HG02870 (cell line): ENCODE data around the gene ARF1.
"Not testable (repeated sequence)": the region's sequence is repeated elsewhere in the genome, so short reads cannot be mapped to it uniquely, and the experiment has no call there.

ENCODE experiments used
- ATAC-seq: cut with Tn5 transposase; IDR thresholded peaks from one replicate; pipeline ENCODE4 v1.9.1; 2021; ENCODE audit warnings: mild to moderate bottlenecking, moderate library complexity; ENCODE audit not compliant: unreplicated experiment

ARF1 gene

DNA sequence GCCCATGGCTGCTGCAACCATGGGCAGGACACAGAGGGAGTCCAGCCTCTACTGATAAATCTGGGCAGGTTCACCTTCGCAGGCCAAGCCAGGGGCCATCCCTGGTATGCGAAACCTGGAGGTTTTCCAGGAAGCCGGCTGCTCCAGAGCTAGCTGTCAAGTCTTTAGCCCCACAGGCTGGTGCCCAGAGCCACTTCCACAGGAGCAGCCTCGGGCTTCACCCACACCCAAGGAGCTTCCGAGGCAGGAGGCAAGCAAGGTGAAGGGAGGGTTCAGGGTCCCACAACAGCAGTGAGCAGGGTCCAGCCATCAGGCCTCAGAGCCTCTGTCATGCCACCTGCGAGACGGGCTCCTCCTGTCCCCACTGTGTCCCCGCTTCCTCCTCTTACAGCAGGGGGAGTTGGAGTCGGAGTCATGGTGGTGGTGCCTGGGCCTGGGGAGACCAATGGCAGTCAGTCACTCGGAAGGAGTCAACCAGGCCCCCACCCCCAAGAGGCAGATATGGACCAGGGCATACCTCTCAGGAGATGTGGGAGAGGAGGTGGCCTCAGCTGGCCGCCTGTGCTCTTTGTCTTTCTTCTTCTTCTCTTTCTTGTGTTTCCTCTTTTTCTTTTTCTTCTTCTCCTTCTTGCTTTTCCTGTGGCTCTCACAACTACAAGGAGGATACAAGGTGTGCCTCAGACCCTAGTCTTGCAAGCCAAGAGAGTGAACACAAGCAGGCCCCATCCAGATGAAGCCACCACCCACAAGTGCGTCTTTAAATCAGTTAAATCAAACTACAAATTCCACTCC, 18.5 kb downstream of the ARF1 start:
- ATAC-seq = no peak

DNA sequence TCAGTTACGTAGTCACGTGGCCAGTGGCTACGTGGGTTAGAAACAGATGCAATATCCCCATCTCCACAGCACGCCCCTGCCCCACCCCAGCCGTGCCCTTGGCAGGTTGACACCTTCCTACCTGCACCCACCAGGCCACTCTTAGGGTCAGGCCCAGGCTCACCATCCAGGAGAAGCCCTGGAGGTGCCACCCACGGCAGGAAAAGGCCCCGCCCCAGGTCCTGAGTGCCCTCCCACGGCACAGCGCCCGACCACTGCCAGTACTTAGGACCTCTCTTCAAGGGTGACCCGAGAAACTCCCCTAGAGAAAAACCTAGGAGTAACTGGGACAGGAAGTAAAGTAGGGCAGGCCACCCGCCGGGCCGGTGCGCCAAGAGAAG, 19.1 kb downstream of the ARF1 start:
- ATAC-seq = no peak

DNA sequence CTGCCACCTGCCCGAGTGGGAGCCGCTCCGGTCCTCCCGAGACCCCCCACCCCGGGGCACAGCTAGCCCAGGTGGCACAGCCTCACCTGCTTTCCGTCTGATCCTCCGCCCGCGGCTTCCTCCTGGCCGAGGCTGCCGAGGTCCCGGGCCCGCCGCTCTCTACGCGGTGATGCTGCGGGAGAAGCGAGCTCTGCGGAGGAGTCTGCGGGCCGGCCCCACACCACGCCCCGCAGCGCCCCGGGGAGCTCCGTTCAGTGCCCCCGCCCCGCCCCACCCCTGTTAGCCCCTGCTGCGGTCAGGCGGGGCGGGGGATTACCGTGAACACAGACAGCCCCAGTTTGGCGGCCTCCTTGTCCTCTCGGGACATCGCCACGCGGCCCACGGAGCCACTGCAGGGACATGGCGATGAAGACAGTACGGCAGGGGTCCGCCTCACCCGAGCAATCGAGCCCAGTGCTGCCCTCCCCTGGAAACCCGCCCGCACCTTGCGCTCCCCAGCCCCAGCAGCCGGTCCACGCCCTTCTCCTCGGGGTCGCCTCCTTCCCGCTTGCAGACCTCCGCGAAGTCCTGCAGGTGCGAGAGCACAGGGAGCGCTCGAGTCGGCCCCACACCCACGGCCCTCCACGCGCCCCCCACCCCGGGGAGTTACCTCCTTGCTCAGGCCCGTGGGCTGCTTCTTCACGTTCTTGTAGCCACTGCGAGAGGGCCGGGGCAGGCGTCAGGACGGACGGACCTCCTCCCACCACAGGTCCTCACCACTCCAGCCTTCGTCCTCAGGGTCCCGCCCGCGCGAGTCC, 19.7 kb downstream of the ARF1 start:
- ATAC-seq = no peak

DNA sequence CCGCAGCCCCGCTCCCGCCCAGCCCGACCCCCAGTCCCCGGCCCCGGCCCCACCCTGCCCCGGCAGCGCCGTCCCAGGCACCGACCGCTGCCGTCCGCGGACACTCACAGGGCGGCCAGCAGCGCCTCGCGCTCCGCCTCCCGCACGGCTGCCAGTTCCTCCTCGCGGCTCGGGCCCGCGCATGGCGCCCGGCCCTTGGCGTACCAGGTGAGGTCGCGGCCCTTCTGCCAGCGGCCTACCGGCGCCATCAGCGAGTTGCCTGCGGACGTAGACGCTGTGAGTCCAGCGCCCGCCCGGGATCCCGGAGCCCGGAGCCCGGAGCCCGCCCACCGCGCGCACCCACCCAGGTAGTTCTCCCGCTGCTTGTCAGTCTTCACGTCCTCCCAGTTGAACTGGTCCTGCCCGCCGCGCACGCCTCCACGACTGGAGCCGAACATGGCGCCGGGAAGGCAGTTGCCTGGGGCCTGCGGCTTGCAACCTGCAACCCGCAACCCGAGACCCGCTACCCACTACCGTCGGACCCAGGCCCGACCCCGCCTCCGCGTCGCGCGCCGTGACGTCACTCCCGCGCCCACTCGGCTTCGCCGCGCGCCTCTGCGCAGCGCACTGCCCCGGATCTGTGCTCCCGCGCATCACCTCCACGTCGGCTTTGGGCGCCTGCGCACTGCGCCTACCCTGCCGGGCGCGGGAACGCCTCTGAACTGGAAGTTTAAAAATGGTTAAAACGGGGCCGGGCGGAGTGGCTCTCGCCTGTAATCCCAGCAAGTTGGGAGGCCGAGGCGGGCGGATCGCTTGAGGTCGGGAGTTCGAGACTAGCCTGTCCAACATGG, 20.5 kb downstream of the ARF1 start, which contains the start of gene C1orf35:
Gene C1orf35 (minus strand): TSS at position 535 of the 830 bp plus-strand sequence. CDS start 98 bp downstream, at position 437.
- peak; percentile 65 for ATAC-seq

DNA sequence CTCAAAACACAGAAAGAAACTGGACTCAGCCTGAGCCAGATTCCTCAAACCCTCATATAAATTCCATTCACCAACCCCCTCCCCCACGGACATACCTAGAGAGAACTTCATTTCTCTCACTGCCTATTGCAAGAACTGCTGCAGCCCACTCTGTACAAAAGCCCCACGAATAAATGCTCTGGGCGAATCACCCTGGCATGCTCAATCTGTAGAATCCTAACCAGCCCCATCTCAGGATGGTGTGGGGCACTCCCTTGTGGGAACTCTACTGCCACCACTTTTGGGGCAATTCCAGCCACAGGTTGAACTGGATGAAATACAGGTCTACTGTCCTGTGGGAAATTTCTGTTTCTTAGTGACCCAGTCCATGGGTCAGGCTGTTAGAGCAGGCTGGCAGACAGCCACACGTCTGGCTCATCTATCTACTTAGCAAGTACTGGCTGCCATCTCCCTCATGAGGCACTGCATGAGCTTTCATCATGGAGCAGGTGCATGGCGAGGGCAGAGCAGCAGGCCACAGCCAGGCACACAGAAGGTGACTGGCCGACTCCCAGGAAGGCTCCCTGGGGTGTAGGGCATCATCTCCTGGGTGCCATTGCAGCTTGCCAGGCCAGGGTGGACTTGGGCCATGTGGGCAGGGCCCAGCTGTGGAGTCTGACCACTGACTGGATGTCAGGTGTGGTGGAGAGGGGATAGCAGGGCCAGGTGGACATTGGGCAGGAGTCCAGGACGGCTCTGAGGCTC, 22.2 kb downstream of the ARF1 start:
- no peak for ATAC-seq

DNA sequence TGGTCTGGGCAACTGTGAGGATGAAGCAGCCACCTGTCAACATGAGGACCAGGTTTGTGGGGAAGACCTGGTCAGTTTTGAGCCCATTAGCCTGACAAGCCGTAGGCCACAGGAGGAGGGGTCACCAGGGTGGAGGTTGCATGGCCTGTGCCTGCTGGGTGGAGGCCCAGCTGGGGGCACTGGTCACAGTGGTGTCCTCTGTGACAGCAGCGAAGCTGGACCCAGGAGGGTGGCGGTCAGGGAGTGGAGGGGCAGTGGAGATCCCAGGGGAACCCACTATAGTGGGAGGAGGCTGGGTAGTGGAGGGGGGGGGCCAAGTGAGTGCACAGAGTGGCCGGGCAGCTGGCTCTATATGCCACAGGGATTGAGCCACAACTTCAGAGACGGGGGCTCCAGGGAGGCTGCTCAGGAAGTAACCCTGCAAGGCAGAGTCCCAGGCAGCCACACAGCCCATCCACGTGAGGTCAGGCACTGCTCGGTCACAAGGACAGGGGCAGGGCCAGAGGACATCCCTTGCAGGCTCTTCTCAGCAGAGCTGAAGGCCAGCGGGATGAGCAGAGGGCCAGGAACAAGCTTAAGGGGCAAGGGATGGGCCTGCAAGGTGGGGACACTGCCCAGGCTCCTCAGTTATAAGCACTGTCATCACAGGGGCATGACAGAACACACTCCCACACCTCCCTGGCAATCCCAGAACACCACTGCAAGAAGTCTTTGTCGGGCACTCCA, 22.9 kb downstream of the ARF1 start:
- ATAC-seq = no peak

DNA sequence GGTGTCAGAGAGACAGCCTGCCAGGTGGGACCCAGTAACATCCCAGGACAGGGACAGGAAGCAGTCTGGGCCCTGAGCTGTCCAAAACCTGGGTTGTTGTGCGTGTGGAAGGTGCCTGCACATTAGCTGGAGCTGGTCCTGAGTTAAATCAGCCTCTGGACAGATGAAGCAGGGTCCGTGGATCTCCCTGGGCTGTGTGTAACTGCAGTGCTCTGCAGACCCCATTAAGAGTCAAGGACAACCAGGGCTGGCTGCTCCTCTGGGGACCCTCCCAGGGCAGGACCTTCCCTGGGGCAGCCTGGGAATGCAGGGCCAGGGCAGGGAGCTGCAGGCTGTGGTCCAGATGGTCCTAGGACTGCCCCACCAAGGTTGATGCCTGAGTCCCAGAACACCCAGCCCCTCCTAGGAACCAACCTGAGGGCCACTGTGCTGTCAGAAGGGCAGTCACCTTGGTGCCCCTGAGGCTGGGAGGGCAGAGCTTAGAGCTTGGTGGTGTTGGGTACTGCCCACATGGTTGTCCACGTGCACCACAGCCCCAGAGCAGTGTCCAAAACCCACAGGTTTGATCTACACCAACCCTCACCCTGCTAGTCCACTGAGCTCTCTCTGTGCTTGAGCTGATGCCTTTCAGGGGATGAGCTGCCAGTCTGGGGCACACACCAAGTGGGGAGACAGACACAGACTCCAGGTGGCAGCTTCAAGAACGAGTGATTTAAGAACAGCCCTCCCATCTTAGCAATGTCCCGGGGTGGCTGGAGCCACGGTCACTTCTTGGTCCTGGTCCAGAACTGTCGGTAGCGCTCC, 23.7 kb downstream of the ARF1 start:
- no peak for ATAC-seq

DNA sequence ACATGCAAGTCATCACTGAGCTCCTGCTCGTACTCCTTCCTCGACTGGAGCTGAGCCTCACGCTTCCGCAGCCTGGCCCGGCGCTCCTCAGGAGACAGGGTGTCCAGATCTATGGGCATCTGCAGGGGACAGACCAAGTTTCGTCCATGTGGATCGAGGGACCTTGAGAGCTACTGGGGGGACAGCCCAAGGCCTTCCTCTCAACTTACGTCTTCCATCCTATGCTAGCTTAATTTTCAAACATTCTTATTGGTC, 24.2 kb downstream of the ARF1 start:
- no peak for ATAC-seq

DNA sequence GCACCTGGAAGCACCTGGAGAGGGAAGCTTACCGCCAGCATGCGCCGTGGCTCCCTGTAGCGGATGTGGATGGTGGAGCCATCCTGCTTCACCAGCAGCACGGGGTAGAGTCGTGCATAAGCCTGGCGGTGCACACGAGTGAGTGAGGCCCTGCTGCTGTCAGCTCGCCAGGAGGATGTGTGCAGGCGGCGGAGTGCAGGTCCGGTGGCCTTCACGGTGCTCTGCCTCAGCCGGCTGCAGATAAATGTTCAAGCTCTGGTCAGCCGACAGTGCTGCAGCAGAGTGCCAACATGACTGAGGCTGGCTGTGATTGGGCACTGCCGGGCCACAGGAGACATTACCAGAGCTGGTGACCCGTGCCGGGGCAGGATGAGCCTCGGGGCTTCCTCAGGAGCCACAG, 25.1 kb downstream of the ARF1 start:
- no peak for ATAC-seq

DNA sequence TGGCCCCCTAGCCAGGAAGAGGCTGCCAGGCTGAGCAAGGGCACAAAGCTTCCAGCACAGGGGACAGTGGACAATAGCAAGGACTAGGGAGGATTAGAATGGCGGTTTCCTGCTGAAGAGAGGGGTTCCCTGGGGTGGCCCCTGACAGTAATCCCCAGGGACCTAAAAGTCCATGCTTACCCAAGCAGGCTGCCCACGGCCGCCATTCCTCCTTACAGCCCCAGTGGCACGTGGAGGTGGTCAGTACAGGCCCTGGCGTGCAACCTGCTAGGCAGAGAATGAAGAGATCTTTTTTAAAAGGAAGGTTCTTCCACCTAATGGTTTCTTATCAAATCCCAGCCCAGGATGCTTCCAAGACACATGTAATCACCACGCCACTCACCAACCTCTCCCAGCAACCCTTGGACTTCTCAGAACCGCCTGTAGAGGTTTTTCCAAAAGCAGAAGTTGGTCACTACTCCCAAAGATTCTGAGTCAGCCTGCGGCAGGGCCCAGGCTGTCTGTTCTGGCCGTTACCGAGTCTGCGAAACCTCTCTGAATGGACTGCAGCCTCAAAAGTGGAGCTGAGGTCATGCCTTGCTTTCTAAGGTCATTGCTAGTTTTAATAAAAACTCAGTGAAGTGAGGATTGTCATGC, 25.7 kb downstream of the ARF1 start:
- ATAC-seq = no peak

DNA sequence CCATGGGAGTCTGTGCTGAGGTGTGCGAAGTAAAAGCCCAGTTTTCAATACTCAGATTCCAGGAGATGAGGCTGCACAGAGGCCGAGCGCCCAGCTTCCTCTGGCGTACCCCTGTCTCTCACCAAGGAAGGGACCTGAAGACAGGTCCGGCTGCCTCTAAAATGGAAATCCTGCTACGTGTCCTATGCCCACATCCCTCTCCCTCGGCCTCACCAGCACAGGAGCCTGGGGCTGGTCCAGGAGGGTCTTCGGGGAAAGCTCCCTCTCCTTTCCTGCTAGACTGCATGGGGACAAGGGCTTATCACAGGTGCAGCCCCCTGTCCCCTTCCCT, 26.2 kb downstream of the ARF1 start:
- no peak for ATAC-seq

DNA sequence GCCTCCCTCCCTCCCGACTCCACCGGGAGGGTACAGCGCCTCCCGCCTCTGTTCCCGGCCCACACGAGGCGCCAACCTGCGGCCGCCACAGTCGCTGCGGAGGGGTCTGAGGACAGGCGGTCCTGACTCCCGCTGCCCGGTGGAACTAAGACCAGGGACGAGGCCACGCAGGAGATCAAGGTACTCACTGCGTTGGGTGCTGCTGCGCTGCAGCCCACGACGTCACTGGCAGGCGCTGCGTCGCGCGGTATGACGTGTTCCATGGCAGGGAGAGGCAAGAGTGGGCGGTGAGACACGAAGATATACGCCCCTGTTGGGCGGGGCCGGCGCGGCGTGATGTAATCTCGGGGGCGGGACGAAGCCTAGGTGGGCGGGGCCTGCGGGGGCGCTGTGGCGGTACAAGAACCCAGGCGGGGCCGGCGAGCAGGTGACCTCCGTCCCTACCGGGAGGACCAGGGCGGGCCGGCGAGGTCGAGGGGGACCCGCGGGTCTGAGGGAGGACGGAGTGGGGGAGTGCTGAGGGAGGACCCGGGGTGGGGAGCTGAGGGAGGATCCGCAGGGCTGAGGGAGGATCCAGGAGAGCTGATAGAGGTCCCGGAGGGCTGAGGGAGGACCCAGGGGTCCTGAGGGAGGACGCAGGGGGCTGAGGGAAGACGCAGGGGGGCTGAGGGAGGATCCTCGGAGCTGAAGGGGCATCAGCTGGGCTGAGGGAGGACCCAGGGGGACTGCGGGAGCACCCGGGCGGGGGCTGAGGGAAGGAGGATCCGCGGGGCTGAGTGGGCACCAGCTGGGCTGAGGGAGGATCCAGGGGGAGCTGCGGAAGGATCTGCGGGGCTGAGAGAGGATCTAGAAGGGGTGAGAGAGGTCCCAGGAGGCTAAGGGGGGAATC, 26.8 kb downstream of the ARF1 start, which contains the start of gene MRPL55:
Gene MRPL55 (minus strand): TSS at position 227 of the 889 bp plus-strand sequence. CDS start 1,039 bp downstream, outside the sequence.
- ATAC-seq = peak; percentile 88

DNA sequence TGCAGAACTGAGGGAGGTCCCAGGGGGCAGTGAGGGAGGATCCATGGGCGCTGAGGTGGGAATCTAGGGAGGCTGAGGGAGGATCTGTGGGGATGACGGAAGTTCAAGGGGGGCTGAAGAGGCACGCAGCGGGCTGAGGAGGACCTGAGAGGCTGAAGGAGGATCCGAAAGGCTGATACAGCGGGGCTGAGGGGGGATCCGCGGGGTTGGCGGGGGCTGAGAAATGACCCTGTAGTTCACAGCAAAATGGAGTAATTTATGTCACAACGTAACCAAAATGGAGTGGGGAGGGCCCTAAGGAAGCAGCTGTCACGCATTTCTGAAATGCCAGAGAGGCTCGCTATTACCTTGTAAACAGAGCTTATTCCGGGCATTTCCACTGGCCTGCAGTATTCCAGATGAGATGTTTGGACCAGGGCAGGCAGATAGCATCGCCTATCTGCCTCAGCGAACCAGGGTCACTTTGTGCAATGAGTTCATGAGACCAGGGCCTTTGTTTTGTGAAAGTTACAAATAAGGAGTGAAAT, 27.5 kb downstream of the ARF1 start:
- no peak for ATAC-seq

DNA sequence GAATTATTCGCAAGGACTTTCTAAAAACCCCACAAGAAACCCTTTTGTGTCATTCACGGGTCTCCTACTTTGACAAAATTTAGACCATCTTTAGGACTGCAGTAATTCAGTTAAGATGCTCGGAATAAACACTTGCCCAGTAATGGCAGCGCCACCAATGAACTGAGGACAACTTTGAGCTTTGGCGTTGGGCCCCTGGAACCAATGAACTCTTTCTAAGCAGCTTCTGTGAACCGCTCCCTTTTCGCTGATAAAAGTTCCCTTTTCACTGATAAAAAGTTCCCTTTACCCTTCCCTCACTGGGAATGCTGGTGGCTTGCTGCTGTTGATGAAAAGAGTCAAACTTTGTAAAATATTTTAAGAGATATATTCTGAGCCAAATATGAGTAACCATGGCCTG, 28.0 kb downstream of the ARF1 start:
- no peak for ATAC-seq

DNA sequence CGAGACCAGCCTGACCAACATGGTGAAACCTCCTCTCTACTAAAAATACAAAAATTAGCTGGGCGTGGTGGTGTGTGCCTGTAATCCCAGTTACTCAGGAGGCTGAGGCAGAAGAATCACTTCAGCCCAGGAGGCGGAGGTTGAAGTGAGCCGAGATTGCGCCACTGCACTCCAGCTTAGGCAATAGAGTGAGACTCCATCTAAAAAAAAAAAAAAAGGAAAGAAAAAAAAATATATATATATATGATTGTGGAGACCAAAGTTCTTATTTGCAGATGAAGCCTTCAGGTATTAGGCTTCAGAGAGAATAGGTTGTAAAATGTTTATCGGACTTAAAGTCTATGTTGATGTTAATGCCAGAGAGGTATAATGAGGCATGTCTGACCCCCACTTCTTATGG, 28.8 kb downstream of the ARF1 start:
- not testable (repeated sequence) for ATAC-seq

DNA sequence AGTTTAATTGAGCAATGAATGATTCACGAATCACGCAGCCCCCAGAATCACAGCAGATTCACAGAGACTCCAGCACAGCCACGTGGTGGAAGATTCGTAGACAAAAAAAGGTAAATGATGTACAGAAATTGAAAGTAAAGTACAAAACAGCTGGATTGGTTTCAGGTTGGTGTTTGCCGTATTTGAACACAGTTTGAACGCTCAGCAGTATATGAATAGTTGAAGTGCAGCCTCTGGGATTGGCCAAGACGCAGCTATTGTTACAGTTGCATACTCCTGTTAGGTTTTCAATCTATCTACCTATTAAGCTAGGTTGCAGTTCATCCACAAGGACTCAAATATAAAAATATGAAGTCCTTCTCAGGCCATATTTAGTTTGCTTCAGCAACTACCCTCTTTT, 29.7 kb downstream of the ARF1 start:
- no peak for ATAC-seq

DNA sequence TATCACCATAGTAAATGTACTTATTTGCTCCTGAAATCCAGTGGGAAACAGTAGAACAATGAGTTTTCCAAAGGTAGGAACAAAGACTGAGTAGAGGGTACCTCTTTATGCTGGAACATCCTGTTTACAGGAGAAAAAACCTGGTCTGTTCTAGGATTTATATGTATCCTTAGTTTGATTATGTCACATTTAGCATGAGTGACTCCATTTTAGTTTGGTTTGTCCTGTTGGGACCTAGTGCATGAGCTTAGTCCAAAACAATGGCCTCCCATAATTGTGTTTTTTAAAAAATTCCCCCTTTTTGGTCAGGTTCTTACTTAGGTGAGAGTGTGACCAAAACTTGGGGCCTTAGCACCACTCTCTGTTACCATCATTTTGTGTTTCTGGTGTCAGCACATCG, 30.1 kb downstream of the ARF1 start:
- ATAC-seq = no peak

DNA sequence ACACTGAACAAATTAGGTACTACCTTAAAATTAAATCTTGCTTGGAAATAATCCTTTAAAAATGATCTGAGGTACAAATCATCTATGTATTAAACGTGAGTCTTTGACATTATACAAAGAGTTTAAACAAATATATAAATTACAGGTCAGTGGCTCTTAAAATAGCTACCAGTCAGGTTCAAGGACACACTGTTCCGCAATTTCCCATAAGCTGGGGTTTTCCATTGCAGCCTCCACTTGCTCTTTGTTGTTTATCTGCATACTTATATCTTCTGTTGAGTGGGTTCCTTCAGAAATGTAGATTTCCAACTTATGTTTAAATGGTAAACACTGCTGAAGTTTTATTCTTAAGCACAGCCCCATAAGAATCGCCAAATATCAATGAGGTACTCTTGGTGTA, 32.3 kb downstream of the ARF1 start:
- ATAC-seq = no peak
